Fibroblast of mammary gland (primary cell): Measurements from ENCODE around the gene PXDC1.
A peak's percentile ranks its signal among the peaks of the same experiment; 100 is the strongest.

Experiments
- DNase-seq: peaks from one replicate; pipeline ENCODE4 v3.0.0-alpha.2; 2010; ENCODE audit warnings: low read depth
- H3K4me3 ChIP-seq: 2 replicates; pipeline ENCODE4 v1.5.1; 2011; ENCODE audit warnings: low read depth, mild to moderate bottlenecking, low read length, moderate library complexity; ENCODE audit not compliant: control insufficient read depth
- TF ChIP-seq, protein P1 (sequence below): conservative IDR thresholded peaks from 2 replicates; pipeline ENCODE4 v1.5.1; 2011; ENCODE audit warnings: low read depth, low read length, inconsistent platforms; ENCODE audit not compliant: control insufficient read depth, insufficient read depth

Gene PXDC1

DNA sequence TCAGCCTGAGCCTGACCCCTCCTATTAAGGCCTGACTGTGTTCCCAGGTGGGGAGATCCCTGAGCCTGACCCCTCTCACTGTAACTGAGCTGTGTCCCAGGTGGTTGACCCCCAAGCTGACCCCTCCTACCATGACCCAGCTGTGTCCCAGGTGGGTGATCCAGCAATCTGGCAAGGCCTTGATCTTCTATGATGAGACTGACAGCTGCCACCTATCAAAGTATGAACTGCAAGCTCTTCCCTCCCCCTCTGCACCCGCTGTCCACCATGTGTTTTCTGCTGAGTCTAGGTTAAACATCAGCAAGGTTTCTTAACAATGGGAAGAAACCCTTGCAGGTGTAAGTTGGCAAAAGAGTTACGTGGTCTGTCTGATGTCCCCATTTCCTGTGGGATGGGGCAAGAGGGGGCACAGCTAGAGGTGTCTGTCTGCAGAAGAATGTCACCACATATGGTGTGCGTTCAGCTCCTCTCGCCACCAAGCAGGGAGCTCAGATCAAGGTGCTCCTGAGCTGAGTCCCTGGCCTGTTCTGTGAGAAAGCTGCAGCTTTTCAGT lies 5.9 kb downstream of the PXDC1 start:
- TF ChIP-seq, protein P1, sequence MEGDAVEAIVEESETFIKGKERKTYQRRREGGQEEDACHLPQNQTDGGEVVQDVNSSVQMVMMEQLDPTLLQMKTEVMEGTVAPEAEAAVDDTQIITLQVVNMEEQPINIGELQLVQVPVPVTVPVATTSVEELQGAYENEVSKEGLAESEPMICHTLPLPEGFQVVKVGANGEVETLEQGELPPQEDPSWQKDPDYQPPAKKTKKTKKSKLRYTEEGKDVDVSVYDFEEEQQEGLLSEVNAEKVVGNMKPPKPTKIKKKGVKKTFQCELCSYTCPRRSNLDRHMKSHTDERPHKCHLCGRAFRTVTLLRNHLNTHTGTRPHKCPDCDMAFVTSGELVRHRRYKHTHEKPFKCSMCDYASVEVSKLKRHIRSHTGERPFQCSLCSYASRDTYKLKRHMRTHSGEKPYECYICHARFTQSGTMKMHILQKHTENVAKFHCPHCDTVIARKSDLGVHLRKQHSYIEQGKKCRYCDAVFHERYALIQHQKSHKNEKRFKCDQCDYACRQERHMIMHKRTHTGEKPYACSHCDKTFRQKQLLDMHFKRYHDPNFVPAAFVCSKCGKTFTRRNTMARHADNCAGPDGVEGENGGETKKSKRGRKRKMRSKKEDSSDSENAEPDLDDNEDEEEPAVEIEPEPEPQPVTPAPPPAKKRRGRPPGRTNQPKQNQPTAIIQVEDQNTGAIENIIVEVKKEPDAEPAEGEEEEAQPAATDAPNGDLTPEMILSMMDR: no peak

DNA sequence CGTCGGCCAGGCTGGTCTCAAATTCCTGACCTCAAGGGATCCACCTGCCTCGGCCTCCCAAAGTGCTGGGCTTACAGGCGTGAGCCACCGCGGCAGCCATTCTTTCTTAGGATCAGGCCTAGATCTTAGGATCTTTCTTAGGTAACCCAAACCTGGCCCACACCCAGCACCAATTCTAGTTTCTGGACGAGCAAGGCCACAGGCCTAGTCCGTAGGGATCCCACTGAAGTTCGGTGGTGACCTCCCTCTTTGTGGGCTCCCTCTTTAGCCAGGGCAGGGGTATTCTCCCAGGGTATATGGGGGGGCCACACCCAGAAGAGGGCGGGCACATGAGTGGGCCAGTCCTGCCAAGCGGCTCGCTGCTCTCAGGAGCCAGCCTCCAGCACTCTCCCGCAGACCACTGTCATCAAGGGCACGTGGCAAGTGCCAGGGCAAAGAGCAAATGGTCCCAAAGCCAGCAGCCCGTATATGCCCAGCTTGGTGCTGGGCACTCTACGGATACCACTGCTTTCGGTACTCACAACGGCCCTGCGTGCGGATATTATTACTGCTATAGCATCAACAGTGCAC lies 6.5 kb downstream of the PXDC1 start:
- TF ChIP-seq, protein P1: no peak
- DNase-seq: no peak
- no peak overlapping the region for H3K4me3 ChIP-seq

More for the DNA sequence above, 5.9 kb downstream of the PXDC1 start:
- H3K4me3 ChIP-seq: no peak overlapping the region
- no peak for DNase-seq

DNA sequence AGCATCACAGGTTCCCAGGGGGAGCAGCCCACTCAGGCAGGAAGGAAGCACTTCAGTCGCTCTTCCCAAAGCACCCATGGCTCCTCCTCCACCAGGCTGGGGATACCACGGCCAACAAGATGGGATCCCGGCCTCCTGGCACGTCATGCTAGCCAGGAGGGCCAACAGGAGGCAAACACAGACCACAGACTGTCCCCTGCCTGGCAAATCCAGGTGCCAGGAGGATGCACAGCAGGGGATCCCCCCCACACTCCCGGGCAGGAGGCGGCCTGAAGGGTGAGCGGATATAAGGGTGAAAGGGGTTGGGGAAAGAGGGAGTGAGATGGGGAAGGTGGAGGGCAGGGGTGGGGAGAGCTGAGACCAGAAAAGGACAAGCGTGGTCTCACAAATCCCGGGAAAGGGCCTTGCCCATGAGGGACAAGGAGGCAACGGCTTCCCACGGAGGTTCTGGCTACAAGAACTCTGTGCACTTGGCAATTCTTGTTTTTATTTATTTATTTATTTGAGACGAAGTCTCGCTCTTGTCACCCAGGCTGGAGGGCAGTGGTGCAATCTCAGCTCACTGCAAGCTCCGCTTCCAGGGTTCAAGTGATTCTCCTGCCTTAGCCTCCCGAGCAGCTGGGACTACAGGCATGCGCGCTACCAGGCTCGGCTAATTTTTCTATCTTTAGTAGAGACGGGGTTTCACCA lies 7.2 kb downstream of the PXDC1 start:
- TF ChIP-seq, protein P1: no peak
- peak; percentile 51 for DNase-seq

DNA sequence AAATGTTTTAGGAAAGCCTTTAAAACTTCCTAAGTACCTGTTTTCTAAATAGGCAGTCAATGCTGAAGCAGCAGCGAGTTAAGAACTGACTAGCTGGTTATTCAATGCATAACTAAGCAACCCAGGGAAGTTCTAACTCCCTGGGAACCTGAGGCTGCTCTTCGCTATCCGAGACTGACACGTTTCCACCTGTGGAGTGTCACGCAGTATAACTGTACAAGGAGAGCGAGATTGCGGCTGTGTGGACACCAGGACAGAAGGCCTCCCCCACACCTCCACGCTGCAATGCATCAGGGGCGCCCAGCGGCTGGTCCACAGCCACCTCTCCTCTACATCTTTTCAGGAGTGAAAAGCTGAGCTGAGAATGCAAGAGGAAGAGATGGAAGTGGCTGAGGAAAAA lies 8.0 kb downstream of the PXDC1 start:
- DNase-seq: no peak
- H3K4me3 ChIP-seq: no peak overlapping the region
- TF ChIP-seq, protein P1: no peak

More for the DNA sequence above, 7.2 kb downstream of the PXDC1 start:
- H3K4me3 ChIP-seq: no peak overlapping the region

DNA sequence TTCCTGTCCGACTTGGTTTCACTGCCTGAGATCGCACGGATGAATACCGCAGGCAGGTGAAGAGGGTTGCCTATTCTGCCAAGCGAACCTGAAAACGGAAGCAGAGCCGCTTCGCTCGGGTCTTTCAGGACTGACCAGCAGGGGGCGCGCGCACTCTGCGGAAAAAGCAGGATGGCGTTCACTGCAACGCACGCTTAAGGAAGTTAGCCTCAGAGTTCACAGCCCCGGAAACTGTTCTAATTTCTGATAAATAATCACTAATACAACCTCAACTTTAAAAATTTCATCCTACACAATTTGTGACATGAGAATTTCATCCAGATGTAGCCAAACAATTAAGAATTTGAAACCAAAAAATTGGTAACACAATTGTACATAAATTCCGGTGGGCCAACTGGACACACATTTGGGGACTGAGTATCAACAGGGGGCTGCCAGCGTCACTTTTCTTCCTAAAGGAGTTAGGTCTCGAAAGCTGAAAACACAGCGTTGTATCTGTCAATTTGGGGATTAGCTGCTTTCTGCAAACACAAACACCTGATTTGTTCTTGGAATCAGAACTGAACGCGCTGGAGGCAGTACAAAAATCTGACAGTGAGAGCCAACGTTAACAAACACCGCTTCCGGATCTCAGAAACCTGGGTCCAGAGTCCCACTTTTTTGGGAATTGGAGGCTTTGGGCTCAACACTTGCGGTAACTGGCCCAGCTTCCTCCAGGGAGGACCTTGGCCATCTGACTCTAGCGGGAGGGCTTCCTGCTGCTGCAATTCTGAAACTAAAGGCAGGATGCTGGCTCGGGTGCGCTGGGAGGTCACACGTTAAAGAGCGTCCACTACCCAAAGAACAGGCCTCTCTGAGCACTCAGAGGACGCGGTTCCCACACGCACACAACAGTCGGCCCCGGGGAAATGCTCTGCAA lies 8.8 kb downstream of the PXDC1 start:
- DNase-seq: peak; percentile 75
- H3K4me3 ChIP-seq: no peak overlapping the region

DNA sequence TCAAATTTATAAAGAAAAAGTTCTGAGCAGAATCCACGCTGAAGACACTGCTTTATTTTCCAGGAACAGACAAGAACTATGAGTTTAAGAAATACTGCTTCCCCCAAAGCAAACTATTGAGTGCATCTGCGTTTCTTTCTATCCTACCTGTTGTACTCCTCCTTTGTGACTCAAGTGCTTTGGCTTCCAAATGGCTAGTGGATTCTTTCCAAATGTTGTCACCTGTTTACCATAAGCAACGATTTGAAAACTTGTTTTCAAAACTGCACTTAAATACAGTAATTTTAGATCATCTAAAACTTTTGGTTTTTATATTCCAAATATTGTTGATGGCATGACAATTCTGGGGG lies 9.5 kb downstream of the PXDC1 start:
- no peak overlapping the region for H3K4me3 ChIP-seq
- no peak for DNase-seq
- TF ChIP-seq, protein P1: no peak

More for the DNA sequence above, 8.8 kb downstream of the PXDC1 start:
- TF ChIP-seq, protein P1: peak; percentile 79
